NCI-H2029 treated with DMSO at 0.1 percent for 48 hours (cell line): Measurements from ENCODE around the gene NR5A1.

ENCODE experiments used
- DNase-seq: peaks from one replicate; lab custom pipeline; 2025; lab: John Stamatoyannopoulos, UW

The NR5A1 gene

DNA sequence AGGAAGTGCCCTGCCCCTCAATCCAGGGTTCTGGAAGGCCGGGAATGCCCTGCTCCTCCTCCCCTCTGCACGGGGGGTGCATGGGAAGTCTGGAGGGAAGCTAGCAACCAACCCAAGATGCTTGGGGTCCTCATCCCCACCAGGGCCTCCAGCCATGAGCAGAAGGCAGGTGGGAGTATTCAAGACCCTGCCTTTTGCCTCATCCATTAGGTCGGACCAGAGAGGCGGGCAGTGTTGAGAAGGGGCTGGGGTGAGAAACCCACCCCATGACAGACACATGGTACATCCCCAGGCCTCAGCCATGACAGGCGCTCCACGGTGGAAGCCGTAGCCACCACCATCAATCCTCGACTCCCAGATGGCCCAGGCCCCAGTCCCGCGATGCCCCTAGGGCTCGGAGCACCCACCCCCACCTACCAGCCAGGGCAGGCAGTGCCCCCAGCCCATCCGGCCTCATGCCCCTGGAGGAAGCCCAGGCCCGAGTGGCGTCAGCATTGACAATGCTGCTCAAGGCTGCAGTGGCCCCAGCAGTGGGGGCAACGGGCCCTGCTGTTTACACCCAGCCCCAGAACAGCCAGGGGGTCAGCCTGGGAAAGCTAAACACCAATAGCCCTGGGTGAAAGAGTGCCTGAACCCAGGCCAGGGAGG, 8.6 kb downstream of the NR5A1 start:
- no peak for DNase-seq

DNA sequence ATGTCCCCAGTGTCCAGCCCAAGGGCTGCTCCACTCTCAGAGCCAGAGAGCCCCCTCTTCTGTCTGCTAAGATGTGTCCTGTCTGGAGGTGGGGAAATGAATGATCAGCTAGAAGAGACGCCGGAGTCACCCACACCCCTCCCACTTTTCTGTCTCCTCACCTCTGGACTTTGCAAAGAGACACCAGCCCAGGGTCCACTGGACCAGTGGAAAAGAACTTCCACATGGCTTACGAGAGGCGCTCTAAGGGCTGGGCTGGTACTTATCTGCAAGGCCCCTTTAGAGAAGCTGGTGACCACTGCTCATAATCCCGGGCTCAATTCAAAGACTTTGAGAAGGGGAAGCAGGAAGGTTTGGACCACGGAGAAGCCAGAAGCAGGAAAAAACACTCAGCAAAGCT, 9.2 kb downstream of the NR5A1 start:
- no peak for DNase-seq

DNA sequence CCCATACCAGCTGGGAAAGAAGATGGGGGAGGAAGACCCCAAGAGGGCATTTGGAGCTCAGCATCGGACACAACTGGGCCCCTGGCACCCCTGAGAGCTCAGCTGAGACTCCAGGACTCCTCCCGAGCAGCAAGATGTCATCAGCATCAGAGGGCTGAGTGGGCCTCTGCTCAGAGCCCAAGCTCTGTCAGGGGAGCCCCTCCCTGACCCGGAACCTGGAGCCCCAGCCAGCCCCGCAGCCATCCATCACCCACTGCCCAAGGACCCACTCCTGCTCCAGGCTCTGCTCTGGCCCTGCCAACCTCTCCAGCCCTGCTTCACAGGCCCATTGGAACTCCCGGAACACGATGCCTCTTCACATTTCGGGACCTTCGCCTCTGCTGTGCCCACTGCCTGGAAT, 9.8 kb downstream of the NR5A1 start:
- DNase-seq: no peak

DNA sequence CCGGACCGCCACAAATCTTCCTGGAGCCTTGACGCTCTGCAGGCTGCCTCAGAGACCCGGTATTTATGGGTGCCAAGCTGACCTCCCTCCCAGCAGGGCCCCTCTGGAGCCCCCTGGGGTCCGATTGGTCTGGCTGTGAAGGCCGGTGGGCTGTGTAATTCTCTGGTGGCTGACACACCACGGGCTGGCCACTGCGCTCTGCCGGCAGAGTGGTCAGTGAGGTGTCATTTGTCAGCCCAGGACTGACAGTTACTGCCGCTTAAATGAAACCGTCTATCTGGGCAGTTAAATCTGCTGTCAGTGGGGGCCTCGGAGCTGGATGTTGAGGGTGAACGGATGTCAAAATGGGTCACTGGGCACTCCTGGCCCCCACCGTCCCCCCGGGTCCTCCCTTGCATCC, 10.7 kb downstream of the NR5A1 start:
- no peak for DNase-seq

- DNase-seq: no peak
Measured at GRCh38 chr9:124496075-124496449, 11.1 kb downstream of the NR5A1 start.

DNA sequence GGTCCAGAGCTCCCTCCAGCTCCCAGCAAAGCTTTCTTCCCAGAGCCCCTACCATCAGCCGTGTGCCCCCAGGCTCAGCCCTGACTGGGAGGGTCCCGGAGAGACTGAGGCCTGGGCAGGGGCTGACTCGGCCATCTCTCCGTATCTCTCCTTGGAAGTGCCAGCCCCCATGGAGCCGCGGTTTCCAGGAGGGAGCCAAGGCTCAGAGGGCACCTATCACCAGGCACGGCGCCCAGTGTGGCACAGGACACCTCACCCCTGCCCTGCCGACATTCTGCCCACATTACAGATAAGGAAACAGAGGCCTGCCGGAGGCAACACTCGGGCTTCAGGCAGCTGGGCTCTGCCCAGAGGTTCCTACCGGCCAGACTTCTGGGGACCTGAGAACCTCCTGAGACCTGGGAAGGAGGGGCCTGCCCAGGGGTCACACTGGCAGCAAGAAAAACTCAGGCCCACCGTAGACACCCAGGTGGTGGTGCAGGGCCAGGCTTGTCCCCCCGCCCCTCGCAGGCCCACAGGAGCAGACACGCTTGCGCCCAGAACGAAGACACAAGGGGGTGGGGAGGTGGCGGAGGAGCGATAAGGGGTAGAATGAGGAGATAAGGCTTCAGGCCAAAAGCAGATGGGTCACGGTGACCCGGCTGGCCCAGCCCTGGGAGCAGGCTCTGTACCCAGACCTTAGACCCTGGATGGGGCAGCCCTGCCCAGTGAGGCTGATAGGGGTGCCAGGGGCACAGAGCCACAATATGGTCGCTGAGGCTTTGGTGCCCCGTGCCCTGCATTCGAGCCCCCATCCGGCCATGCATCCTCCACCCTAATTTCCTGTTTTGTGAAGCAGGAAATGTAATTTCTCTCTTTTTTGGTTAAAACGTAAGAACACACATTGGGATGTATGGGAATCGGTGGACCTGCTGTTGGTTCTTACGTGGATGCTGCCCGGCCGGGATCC, 11.8 kb downstream of the NR5A1 start:
- DNase-seq: no peak

DNA sequence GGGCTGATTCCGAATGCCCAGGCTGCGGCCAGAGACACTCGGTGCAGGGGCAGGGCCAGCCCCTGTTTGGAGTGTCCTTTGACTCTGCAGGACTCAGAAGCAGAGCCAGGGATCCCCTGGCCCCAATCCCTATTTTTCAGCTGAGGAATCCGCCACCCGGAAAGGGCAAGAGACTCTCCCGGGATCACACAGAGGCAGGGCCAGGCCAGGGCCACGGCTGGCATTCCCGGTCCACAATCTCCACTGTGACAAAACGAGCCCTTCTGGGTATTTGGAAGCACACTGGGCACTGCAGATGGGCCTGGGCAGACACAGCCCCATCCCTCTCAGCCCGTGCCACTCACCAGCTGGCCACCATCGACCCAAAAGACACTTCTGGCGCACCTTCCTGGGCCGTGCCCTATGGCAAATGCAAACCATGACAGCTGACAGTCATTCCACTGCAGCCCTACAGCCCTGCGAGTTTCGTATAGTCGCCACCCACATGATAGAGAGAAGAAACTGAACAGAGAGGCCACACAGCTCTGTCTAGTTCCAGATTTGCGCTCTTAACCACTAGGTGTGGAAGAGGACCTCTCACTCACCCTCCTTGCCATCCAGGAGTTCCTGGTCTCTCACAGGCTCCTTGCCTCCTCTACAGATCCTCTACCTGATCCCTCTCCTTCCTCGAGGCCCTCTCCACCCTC, 13.3 kb downstream of the NR5A1 start:
- DNase-seq: no peak

- DNase-seq: no peak
Measured at GRCh38 chr9:124493218-124493617, 14.0 kb downstream of the NR5A1 start.

DNA sequence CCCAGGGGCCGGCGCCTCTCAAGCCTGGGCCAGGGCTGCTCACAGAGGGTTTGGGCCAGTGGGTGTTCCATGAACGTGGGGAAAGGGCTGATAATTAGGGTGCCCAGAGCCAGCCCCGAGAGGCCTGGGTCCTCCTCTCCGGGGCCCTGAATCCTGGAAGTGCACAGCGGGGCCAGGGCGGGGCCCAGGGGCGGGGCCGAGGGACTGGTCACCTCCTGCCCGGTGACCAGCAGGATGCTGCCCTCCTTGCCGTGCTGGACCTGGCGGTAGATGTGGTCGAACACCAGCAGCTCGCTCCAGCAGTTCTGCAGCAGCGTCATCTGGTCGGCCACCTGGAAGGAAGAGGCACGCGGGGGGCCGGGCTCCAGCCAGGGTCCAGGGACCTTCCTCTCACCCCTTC, 14.4 kb downstream of the NR5A1 start:
- DNase-seq: no peak

- DNase-seq: no peak
Measured at GRCh38 chr9:124491049-124491975, 15.9 kb downstream of the NR5A1 start.

- no peak for DNase-seq
Measured at GRCh38 chr9:124490004-124490403, 17.2 kb downstream of the NR5A1 start.

GRCh38 chr9:124489222-124489621, 18.0 kb downstream of the NR5A1 start:
- no peak for DNase-seq

DNA sequence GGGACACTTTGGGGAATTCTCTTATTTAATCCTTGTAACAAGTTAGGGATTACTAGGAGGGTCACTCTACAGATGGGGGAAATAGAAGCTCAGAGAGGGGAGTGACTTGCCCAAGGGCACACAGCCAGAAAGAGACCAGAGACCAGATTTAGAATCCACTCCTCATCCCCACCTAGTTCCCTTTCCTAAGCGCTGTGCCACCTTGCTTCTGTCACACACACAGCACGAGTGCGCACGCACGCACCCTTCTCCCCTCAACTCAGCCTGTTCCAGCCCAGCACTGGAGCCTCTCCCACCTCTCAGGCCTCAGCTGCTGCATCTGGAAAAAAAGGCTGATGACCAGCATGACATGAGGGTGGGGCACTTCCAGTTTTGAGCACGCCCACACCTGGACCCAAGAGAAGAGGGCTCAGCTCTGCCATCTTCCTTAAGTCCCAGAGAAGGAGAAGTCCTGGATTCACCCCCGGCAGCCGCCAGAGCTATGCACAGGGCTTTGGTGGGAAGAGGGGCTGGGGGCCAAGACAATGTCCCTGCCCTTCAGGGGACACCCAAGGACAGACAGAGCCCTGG, 18.5 kb downstream of the NR5A1 start:
- DNase-seq: no peak

- DNase-seq: no peak
Measured at GRCh38 chr9:124487260-124488182, 19.7 kb downstream of the NR5A1 start.

- no peak for DNase-seq
Measured at GRCh38 chr9:124486778-124487259, 20.4 kb downstream of the NR5A1 start.

DNA sequence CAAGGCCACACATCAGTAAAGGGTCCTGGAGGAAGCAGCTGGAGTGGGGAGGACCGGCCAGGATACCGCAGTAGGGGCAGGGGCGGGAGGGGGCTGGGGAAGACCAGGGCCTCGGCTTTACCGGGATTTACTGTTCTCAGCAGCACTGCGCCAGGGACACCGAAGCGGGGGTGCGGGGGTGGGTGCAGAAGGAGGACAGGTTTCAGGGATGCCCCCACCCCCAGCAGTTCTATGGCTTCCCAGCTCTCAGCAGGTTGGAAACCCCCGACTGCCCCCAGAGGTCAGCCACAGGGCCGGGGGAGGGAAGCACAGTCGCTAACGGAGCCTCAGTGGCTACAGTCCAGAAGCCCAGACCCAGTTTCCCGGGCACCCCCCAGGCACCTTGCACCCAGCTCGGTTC, 21.3 kb downstream of the NR5A1 start:
- no peak for DNase-seq

DNA sequence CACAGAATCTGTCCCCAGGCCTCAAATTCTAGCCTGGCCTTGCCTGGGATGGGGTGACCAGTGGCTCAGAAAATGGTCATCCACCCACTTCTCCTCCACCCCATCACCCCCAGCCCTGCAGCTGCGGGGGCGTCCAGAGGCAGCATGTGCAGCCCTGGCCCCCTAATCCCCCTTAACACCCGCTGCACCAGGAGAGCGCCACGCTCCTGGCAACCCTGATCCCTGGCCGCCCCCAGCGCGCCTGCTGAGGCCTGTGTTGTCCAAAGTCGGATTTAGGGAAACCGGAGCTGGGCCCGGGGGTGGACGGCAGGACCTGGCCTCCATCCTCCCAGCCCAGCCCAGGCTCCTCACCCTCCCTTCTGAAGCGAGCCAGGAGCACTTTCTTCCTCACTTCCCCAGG, 22.0 kb downstream of the NR5A1 start:
- no peak for DNase-seq

GRCh38 chr9:124483481-124483880, 23.7 kb downstream of the NR5A1 start:
- no peak for DNase-seq

- DNase-seq: no peak
Measured at GRCh38 chr9:124482431-124483031, 24.7 kb downstream of the NR5A1 start.

GRCh38 chr9:124481115-124481514, 26.1 kb downstream of the NR5A1 start:
- no peak for DNase-seq
